Activated CD8-positive, alpha-beta T cell treated with anti-CD3 and anti-CD28 coated beads, Interleukin-2, amount 10 ng/mL, durations not matched to agents 7 days and 5 days (primary cell): ENCODE results near the gene KRTAP5-11. TPM values are rescaled to one million over a fixed set of nuclear protein-coding genes. Genes with fewer than 3 reads are reported as not detected.
"Not testable (repeated sequence)": the region's sequence is repeated elsewhere in the genome, so short reads cannot be mapped to it uniquely, and the experiment has no call there.

Experiments
- ATAC-seq: fragments of 150-1000 bp; cut with Tn5 transposase; one replicate; pipeline ENCODE4 v1.10.0; 2021; ENCODE audit warnings: moderate library complexity
- CTCF ChIA-PET: fragments of 350-600 bp; sonication (Branson Sonifier 250); formaldehyde crosslinking; loops from one replicate; lab custom pipeline; 2021; ENCODE audit warnings: antibody characterized with exemption; lab: Charles Lee
- POLR2A ChIA-PET: fragments of 350-600 bp; sonication (Branson Sonifier 250); formaldehyde crosslinking; loops from one replicate; lab custom pipeline; 2021; ENCODE audit warnings: antibody characterized with exemption; lab: Charles Lee
- DNase-seq: peaks from one replicate; pipeline ENCODE4 v3.0.0-alpha.2; 2020
- H3K27ac Mint-ChIP-seq: one replicate; pipeline ENCODE4 v1.8.0; 2021; ENCODE audit warnings: mild to moderate bottlenecking, mixed read lengths
- H3K27me3 Mint-ChIP-seq: one replicate; pipeline ENCODE4 v1.8.0; 2021; ENCODE audit warnings: low read depth, mixed read lengths
- H3K36me3 Mint-ChIP-seq: one replicate; pipeline ENCODE4 v1.8.0; 2021; ENCODE audit warnings: low read depth, mixed read lengths
- H3K4me1 Mint-ChIP-seq: one replicate; pipeline ENCODE4 v1.8.0; 2021; ENCODE audit warnings: low read depth, mixed read lengths
- H3K4me3 Mint-ChIP-seq: one replicate; pipeline ENCODE4 v1.8.0; 2021; ENCODE audit warnings: mild to moderate bottlenecking, mixed read lengths
- H3K9me3 Mint-ChIP-seq: one replicate; pipeline ENCODE4 v1.8.0; 2022; ENCODE audit warnings: mixed read lengths; ENCODE audit not compliant: insufficient read depth
- total RNA-seq, 2 experiments: library from RNA; stranded (reverse); gene quantifications; one replicate each; pipeline ENCODE4 v1.2.3, GENCODE V29; 2021

KRTAP5-11 gene
- total RNA-seq, 2 experiments from 2014 or later: not detected

GRCh38 chr11:71545405-71545966, 37.2 kb downstream of the KRTAP5-11 start:
- no peak overlapping the region for H3K4me3 Mint-ChIP-seq
- no peaks in the 10 kb centered on the region for H3K36me3 Mint-ChIP-seq
- no peaks in the 10 kb centered on the region for H3K9me3 Mint-ChIP-seq
- ATAC-seq (no peak), DNase-seq (no peak)
- H3K27ac Mint-ChIP-seq: no peak overlapping the region
- peaks cover 10% of the 10 kb centered on the region for H3K27me3 Mint-ChIP-seq
- ChIA-PET CTCF (no interaction called here), POLR2A (no interaction called here)
- peaks cover 11% of the 10 kb centered on the region for H3K4me1 Mint-ChIP-seq

GRCh38 chr11:71544525-71545214, 38.0 kb downstream of the KRTAP5-11 start:
- H3K27ac Mint-ChIP-seq: no peak overlapping the region

GRCh38 chr11:71543866-71544265, 38.8 kb downstream of the KRTAP5-11 start:
- no peak for ATAC-seq
- ChIA-PET CTCF (no interaction called here), POLR2A (no interaction called here)
- Mint-ChIP-seq H3K4me3 (no peak overlapping the region), H3K9me3 (no peaks in the 10 kb centered on the region), H3K27me3 (no peaks in the 10 kb centered on the region), H3K36me3 (no peaks in the 10 kb centered on the region), H3K4me1 (peaks cover 11% of the 10 kb centered on the region), H3K27ac (no peak overlapping the region)
- no peak for DNase-seq

More at GRCh38 chr11:71544525-71545214, 38.0 kb downstream of the KRTAP5-11 start:
- H3K27me3 Mint-ChIP-seq: peaks cover 5% of the 10 kb centered on the region
- no peaks in the 10 kb centered on the region for H3K9me3 Mint-ChIP-seq
- H3K36me3 Mint-ChIP-seq: no peaks in the 10 kb centered on the region
- DNase-seq: no peak
- peaks cover 11% of the 10 kb centered on the region for H3K4me1 Mint-ChIP-seq
- ATAC-seq: no peak
- ChIA-PET POLR2A (no interaction called here), CTCF (no interaction called here)
- H3K4me3 Mint-ChIP-seq: no peak overlapping the region

- H3K27me3 Mint-ChIP-seq: no peaks in the 10 kb centered on the region
- peaks cover 11% of the 10 kb centered on the region for H3K4me1 Mint-ChIP-seq
- POLR2A ChIA-PET: no interaction called here
- no peaks in the 10 kb centered on the region for H3K36me3 Mint-ChIP-seq
- CTCF ChIA-PET: no interaction called here
- H3K9me3 Mint-ChIP-seq: no peaks in the 10 kb centered on the region
- no peak for ATAC-seq
- no peak overlapping the region for H3K27ac Mint-ChIP-seq
- no peak for DNase-seq
- no peak overlapping the region for H3K4me3 Mint-ChIP-seq
Measured at GRCh38 chr11:71542879-71543777, 39.5 kb downstream of the KRTAP5-11 start.

- CTCF ChIA-PET: no interaction called here
- POLR2A ChIA-PET: no interaction called here
- Mint-ChIP-seq H3K36me3 (no peaks in the 10 kb centered on the region), H3K27me3 (no peaks in the 10 kb centered on the region), H3K27ac (no peak overlapping the region), H3K9me3 (no peaks in the 10 kb centered on the region), H3K4me1 (peaks cover 11% of the 10 kb centered on the region), H3K4me3 (no peak overlapping the region)
- ATAC-seq (no peak), DNase-seq (no peak)
Measured at GRCh38 chr11:71542382-71542781, 40.3 kb downstream of the KRTAP5-11 start.

GRCh38 chr11:71540521-71541304, 42.0 kb downstream of the KRTAP5-11 start:
- DNase-seq, H3K27me3 Mint-ChIP-seq, ATAC-seq, POLR2A ChIA-PET, H3K4me3 Mint-ChIP-seq, H3K27ac Mint-ChIP-seq, H3K36me3 Mint-ChIP-seq, H3K9me3 Mint-ChIP-seq, CTCF ChIA-PET: not testable (repeated sequence)
- H3K4me1 Mint-ChIP-seq: peaks cover 11% of the 10 kb centered on the region

GRCh38 chr11:71539971-71540370, 42.7 kb downstream of the KRTAP5-11 start:
- peaks cover 11% of the 10 kb centered on the region for H3K4me1 Mint-ChIP-seq
- H3K27me3 Mint-ChIP-seq, ATAC-seq, H3K9me3 Mint-ChIP-seq, H3K4me3 Mint-ChIP-seq, POLR2A ChIA-PET, CTCF ChIA-PET, DNase-seq, H3K27ac Mint-ChIP-seq, H3K36me3 Mint-ChIP-seq: not testable (repeated sequence)

GRCh38 chr11:71539017-71539416, 43.7 kb downstream of the KRTAP5-11 start:
- Mint-ChIP-seq H3K4me3 (no peak overlapping the region), H3K27me3 (no peaks in the 10 kb centered on the region), H3K27ac (no peak overlapping the region), H3K4me1 (peaks cover 11% of the 10 kb centered on the region), H3K36me3 (no peaks in the 10 kb centered on the region), H3K9me3 (no peaks in the 10 kb centered on the region)
- ChIA-PET CTCF (no interaction called here), POLR2A (no interaction called here)
- DNase-seq (no peak), ATAC-seq (no peak)

GRCh38 chr11:71538666-71538990, 44.0 kb downstream of the KRTAP5-11 start:
- ATAC-seq: no peak
- POLR2A ChIA-PET: no interaction called here
- no peaks in the 10 kb centered on the region for H3K9me3 Mint-ChIP-seq
- H3K36me3 Mint-ChIP-seq: no peaks in the 10 kb centered on the region
- no peak overlapping the region for H3K27ac Mint-ChIP-seq
- no peak overlapping the region for H3K4me3 Mint-ChIP-seq
- no peaks in the 10 kb centered on the region for H3K27me3 Mint-ChIP-seq
- CTCF ChIA-PET: no interaction called here
- H3K4me1 Mint-ChIP-seq: peaks cover 7% of the 10 kb centered on the region
- DNase-seq: no peak

- H3K36me3 Mint-ChIP-seq, H3K27ac Mint-ChIP-seq, CTCF ChIA-PET, DNase-seq, H3K27me3 Mint-ChIP-seq, POLR2A ChIA-PET, H3K4me1 Mint-ChIP-seq, H3K4me3 Mint-ChIP-seq, H3K9me3 Mint-ChIP-seq, ATAC-seq: not testable (repeated sequence)
Measured at GRCh38 chr11:71537977-71538665, 44.6 kb downstream of the KRTAP5-11 start, which contains the start of gene KRTAP5-8. Gene KRTAP5-8, plus strand, starts transcription at chr11:71538025. Its CDS starts 31 bp downstream, at chr11:71538056.

- ATAC-seq (no peak), DNase-seq (no peak)
- Mint-ChIP-seq H3K27me3 (no peaks in the 10 kb centered on the region), H3K36me3 (no peaks in the 10 kb centered on the region), H3K27ac (no peak overlapping the region), H3K9me3 (no peaks in the 10 kb centered on the region), H3K4me3 (no peak overlapping the region), H3K4me1 (no peaks in the 10 kb centered on the region)
- ChIA-PET CTCF (no interaction called here), POLR2A (no interaction called here)
Measured at GRCh38 chr11:71537537-71537936, 45.1 kb downstream of the KRTAP5-11 start.
